ENCODE results near the gene GPR65. TPM values are rescaled to one million over a fixed set of nuclear protein-coding genes. Genes with fewer than 3 reads are reported as not detected.

The GPR65 gene
- total and polyA plus RNA-seq, 9 of the 15 experiments (the other 6 are each of a cell fraction or from before 2014, with no cell fraction given) = 0.03 to 0.11 (median 0.04) TPM; not detected in 6

- no peak for TF ChIP-seq PBX2 (CRISPR knock-in tag; IDR thresholded peaks at IDR 0.05; ENCODE audit: low read depth)
- TF ChIP-seq PBX2 (tag; conservative IDR thresholded peaks at IDR 0.05; ENCODE audit: low read depth) = peak; percentile 70
- no peak for TF ChIP-seq HBP1 (CRISPR knock-in tag; IDR thresholded peaks at IDR 0.05)
- TF ChIP-seq HINFP (tag; conservative IDR thresholded peaks at IDR 0.05; ENCODE audit: low read depth) = no peak
- TF ChIP-seq CREM (IDR thresholded peaks at IDR 0.05; ENCODE audit: low read depth) = no peak
Observed at GRCh38 chr14:88029500-88029899, 24.6 kb downstream of the GPR65 start (continued).

Data from K562 (cell line).